Effector memory CD4-positive, alpha-beta T cell (primary cell): ENCODE data around the gene MTA1.

Source experiments
- DNase-seq, 3 donors: peaks; one replicate each; pipeline ENCODE4 v3.0.0-alpha.2; 2020
- H3K27ac ChIP-seq: 2 replicates; pipeline ENCODE4 v1.7.0; 2013; ENCODE audit warnings: mild to moderate bottlenecking, low read length, moderate library complexity; ENCODE audit not compliant: insufficient read depth, poor library complexity, severe bottlenecking
- H3K27me3 ChIP-seq: replicated peaks from 2 replicates; pipeline ENCODE4 v1.7.0; 2013; ENCODE audit warnings: mild to moderate bottlenecking, low read length; ENCODE audit not compliant: insufficient read depth, control insufficient read depth, poor library complexity, severe bottlenecking
- H3K36me3 ChIP-seq: 2 replicates; pipeline ENCODE4 v1.7.0; 2013; ENCODE audit warnings: mild to moderate bottlenecking, low read length, moderate library complexity; ENCODE audit not compliant: control insufficient read depth, insufficient read depth
- H3K4me1 ChIP-seq: 2 replicates; pipeline ENCODE4 v1.7.0; 2013; ENCODE audit warnings: low read length, mild to moderate bottlenecking; ENCODE audit not compliant: control insufficient read depth, insufficient read depth, poor library complexity, severe bottlenecking
- H3K4me3 ChIP-seq: 2 replicates; pipeline ENCODE4 v1.7.0; 2013; ENCODE audit warnings: low read length, low read depth, mild to moderate bottlenecking; ENCODE audit not compliant: insufficient read depth, poor library complexity, severe bottlenecking
- H3K9me3 ChIP-seq: 2 replicates; pipeline ENCODE4 v1.7.0; 2013; ENCODE audit warnings: mild to moderate bottlenecking, low read length, moderate library complexity; ENCODE audit not compliant: control insufficient read depth

Gene MTA1

GRCh38 chr14:105493921-105494605 lies 74.4 kb downstream of the MTA1 start:
- DNase-seq: no peak
- Histone ChIP-seq H3K4me3 (no peak overlapping the region), H3K27me3 (no peaks in the 10 kb centered on the region), H3K4me1 (peaks cover 12% of the 10 kb centered on the region), H3K36me3 (peaks cover 11% of the 10 kb centered on the region), H3K9me3 (no peaks in the 10 kb centered on the region), H3K27ac (no peak overlapping the region)

DNA sequence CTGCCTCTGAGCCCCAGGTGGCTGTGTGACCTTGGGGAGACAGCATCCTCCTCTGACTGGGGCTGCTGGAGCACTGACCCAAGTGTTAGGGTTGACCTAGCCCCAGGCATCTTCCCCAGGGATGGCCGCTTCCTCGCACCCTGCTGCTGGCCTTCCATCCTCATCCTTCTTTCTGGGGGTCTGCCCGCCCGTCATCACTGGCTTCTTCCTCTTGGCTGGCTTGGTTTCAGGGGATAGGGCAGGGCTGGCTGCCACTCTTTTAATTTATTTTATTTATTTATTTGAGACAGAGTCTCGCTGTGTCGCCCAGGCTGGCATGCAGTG lies 74.9 kb downstream of the MTA1 start:
- Histone ChIP-seq H3K4me3 (no peak overlapping the region), H3K27ac (no peak overlapping the region), H3K4me1 (peaks cover 7% of the 10 kb centered on the region), H3K27me3 (no peaks in the 10 kb centered on the region), H3K36me3 (peaks cover 11% of the 10 kb centered on the region), H3K9me3 (no peaks in the 10 kb centered on the region)
- DNase-seq: no peak

GRCh38 chr14:105495101-105495989 lies 75.7 kb downstream of the MTA1 start:
- DNase-seq: no peak

GRCh38 chr14:105495990-105496830 lies 76.6 kb downstream of the MTA1 start:
- no peak overlapping the region for H3K4me3 ChIP-seq
- no peak for DNase-seq
- H3K27me3 ChIP-seq: no peaks in the 10 kb centered on the region
- H3K36me3 ChIP-seq: peaks cover 11% of the 10 kb centered on the region
- H3K27ac ChIP-seq: no peak overlapping the region
- H3K9me3 ChIP-seq: no peaks in the 10 kb centered on the region
- H3K4me1 ChIP-seq: no peaks in the 10 kb centered on the region

More at GRCh38 chr14:105495101-105495989, 75.7 kb downstream of the MTA1 start:
- Histone ChIP-seq H3K36me3 (peaks cover 11% of the 10 kb centered on the region), H3K27ac (no peak overlapping the region), H3K9me3 (no peaks in the 10 kb centered on the region), H3K4me3 (no peak overlapping the region), H3K4me1 (no peaks in the 10 kb centered on the region), H3K27me3 (no peaks in the 10 kb centered on the region)

DNA sequence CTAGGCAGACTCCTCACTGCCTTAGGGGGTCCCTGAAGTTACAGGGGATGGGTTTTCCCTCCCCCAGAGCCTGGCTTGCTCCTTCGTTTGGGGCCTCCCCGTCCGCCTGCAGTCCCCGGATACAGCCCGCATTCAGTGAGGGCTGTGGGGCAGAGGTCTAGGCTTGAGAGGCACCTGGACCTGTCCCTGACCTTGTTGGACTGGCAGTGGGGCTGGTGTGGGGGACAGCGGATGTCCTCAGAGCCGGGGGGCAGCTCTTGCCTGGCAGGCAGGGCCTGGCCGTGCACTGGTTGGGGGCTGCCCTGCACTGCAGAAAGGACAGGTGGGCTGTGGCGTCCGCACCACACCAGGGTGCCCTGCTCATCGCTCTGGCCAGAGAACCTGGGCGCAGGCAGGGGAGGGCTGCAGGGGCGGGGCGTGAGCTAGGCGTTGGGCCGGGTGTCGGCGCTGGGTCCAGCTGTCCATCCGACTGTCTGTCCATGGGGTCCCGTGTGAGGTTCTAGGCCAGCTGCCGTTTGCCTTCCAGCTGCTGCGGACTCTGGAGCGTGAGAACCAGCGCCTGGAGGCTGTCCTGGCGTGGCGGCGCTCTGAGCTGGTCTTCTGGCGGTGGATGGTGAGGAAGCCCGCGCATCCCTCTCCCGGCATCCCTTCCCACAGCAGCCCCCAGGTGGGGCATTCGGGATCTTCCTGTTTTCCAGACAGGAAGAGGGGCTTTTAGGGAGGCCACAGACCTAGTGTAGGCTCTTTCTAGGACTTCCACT lies 77.4 kb downstream of the MTA1 start:
- no peaks in the 10 kb centered on the region for H3K4me1 ChIP-seq
- H3K4me3 ChIP-seq: no peak overlapping the region
- no peaks in the 10 kb centered on the region for H3K9me3 ChIP-seq
- H3K36me3 ChIP-seq: peaks cover 11% of the 10 kb centered on the region
- DNase-seq: peak in 1 of 3 donors; percentile 1
- H3K27me3 ChIP-seq: no peaks in the 10 kb centered on the region
- H3K27ac ChIP-seq: no peak overlapping the region

GRCh38 chr14:105497671-105498429 lies 78.2 kb downstream of the MTA1 start:
- no peaks in the 10 kb centered on the region for H3K4me1 ChIP-seq
- no peak overlapping the region for H3K4me3 ChIP-seq

DNA sequence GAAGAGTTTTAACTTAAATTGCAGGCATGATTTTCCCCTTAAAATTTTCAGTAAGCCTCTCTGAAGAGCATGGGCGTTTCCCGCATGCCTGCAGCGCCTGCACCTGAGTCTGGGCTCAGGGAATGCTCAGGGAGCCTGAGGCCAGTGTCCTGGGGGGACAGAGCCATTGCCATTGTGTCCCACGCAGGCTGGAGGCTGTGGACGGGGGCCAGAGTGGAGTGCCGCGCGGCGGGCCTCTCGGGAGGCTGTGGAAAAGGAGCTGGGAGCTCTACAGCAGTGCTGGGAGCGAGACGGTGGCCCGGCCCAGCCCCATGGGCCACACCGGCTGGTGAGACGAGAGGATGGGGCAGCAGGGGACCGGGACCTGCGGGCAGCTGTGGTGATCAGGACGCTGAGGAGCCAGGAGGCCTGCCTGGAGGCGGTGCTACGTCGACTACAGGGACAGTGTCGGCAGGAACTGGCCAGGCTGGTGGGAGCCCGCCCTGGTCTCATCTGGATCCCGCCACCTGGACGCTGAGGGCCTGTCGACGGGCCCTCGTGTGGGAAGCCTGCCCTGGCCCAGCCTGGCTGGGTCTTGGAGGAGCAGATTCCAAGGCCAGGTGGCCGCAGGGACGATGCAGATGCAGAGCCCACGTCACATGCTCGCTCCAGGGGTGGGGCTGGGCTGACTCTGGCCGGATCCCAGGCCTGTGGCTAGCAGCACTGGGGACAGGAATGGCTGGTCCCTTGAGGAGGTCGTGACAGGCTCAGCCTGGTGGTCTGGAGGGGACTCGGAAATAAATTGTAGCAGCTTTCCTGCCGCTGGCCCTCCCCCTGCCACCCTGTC lies 79.0 kb downstream of the MTA1 start:
- no peaks in the 10 kb centered on the region for H3K27me3 ChIP-seq
- H3K9me3 ChIP-seq: no peaks in the 10 kb centered on the region
- no peak overlapping the region for H3K27ac ChIP-seq
- H3K36me3 ChIP-seq: peaks cover 11% of the 10 kb centered on the region
- H3K4me1 ChIP-seq: no peaks in the 10 kb centered on the region
- no peak for DNase-seq
- no peak overlapping the region for H3K4me3 ChIP-seq

More at GRCh38 chr14:105497671-105498429, 78.2 kb downstream of the MTA1 start:
- DNase-seq: no peak
- Histone ChIP-seq H3K27me3 (no peaks in the 10 kb centered on the region), H3K27ac (no peak overlapping the region), H3K36me3 (peaks cover 11% of the 10 kb centered on the region), H3K9me3 (no peaks in the 10 kb centered on the region)

DNA sequence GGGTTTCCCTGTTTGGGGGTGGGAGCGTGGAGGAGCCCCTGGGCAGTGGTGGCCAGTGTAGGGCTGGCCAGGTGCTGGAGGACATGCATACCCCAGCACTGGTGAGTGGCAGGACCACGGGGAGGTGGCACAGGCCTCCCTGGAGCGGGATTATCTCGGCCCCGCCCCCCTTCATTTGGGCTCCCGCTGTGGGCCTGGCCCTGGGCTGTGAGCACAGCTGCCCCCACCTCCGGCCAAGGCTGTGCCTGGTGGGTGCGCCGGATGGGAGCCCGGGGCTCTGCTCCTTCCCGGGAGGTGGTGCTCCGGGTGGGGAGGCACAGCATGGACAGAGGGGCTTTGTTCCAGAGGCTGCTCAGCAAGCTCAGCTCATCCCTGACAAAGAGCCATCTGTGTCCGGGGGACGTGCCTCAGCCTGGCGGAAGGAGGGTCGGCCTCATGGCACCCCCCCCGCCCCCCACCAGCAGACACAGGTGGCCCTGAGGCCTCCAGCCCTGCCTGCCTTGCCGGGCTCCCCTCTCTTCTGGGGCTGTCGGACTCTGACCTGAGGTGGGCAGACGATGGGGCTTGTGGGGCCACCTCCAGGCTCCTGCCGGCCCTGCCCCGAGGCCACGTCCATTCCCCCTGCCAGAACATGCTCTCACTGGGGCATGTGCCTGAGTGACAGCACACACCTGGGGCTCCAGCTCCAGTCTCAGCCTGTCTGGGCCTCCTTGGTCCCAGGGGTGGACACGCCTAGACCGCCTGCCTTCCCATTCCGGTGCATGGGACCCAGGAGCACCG lies 79.8 kb downstream of the MTA1 start:
- H3K4me3 ChIP-seq: no peak overlapping the region
- peaks cover 11% of the 10 kb centered on the region for H3K36me3 ChIP-seq

More for the DNA sequence above, 79.8 kb downstream of the MTA1 start:
- no peaks in the 10 kb centered on the region for H3K4me1 ChIP-seq
- H3K9me3 ChIP-seq: no peaks in the 10 kb centered on the region
- no peaks in the 10 kb centered on the region for H3K27me3 ChIP-seq
- no peak for DNase-seq
- H3K27ac ChIP-seq: no peak overlapping the region
